ENCODE measurements around the gene NCR3LG1.

DNA sequence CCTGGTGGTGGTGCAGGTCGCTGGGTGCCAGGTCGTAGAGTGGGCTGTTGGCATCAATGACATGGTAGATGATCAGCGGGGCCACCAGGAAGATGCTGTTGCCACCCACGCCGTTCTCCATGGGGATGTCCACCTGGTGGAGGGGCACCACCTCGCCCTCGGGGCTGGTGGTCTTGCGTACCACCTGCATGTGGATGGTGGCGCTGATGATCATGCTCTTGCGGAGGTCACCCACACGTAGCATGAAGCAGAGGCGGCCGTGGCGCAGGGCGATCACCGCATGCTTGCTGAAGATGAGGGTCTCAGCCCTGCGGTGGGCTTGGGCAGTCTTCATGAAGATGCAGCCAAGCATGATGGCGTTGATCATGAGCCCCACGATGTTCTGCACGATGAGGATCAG, 35.7 kb downstream of the NCR3LG1 start:
- TF ChIP-seq RBBP5 (IDR thresholded peaks at IDR 0.05; ENCODE audit: borderline replicate concordance, low read depth, low read length): no peak
- TF ChIP-seq EP300 (IDR thresholded peaks at IDR 0.05; ENCODE audit: borderline replicate concordance in 1 of 2, low read depth in 2 of 2, low read length in 2 of 2): no peak
- TF ChIP-seq, protein P1, sequence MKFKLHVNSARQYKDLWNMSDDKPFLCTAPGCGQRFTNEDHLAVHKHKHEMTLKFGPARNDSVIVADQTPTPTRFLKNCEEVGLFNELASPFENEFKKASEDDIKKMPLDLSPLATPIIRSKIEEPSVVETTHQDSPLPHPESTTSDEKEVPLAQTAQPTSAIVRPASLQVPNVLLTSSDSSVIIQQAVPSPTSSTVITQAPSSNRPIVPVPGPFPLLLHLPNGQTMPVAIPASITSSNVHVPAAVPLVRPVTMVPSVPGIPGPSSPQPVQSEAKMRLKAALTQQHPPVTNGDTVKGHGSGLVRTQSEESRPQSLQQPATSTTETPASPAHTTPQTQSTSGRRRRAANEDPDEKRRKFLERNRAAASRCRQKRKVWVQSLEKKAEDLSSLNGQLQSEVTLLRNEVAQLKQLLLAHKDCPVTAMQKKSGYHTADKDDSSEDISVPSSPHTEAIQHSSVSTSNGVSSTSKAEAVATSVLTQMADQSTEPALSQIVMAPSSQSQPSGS (IDR thresholded peaks at IDR 0.05; ENCODE audit: low read length): no peak
- TF ChIP-seq GABPA (IDR thresholded peaks at IDR 0.05; ENCODE audit: borderline replicate concordance, insufficient read depth, low read length): no peak
- no peak for TF ChIP-seq CBX5 (IDR thresholded peaks at IDR 0.05; ENCODE audit: low read depth, low read length)
- no peak for TF ChIP-seq ZNF274 (IDR thresholded peaks at IDR 0.05; ENCODE audit: borderline replicate concordance, extremely low read depth, low read length)
- TF ChIP-seq HDAC2 (IDR thresholded peaks at IDR 0.05; ENCODE audit: borderline replicate concordance in 1 of 2, low read depth in 2 of 2, low read length in 2 of 2): no peak
- no peak for TF ChIP-seq RFX5 (IDR thresholded peaks at IDR 0.05; ENCODE audit: borderline replicate concordance, low read depth, low read length)
- TF ChIP-seq CHD1 (IDR thresholded peaks at IDR 0.05; ENCODE audit: low read depth, low read length): no peak
- TF ChIP-seq FOSL1 (IDR thresholded peaks at IDR 0.05; ENCODE audit: insufficient read depth, low read depth, low read length): no peak
- TF ChIP-seq, protein P2, sequence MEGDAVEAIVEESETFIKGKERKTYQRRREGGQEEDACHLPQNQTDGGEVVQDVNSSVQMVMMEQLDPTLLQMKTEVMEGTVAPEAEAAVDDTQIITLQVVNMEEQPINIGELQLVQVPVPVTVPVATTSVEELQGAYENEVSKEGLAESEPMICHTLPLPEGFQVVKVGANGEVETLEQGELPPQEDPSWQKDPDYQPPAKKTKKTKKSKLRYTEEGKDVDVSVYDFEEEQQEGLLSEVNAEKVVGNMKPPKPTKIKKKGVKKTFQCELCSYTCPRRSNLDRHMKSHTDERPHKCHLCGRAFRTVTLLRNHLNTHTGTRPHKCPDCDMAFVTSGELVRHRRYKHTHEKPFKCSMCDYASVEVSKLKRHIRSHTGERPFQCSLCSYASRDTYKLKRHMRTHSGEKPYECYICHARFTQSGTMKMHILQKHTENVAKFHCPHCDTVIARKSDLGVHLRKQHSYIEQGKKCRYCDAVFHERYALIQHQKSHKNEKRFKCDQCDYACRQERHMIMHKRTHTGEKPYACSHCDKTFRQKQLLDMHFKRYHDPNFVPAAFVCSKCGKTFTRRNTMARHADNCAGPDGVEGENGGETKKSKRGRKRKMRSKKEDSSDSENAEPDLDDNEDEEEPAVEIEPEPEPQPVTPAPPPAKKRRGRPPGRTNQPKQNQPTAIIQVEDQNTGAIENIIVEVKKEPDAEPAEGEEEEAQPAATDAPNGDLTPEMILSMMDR (IDR thresholded peaks at IDR 0.05; ENCODE audit: control extremely low read depth in 1 of 3, insufficient read depth in 1 of 3, low read depth in 1 of 3, low read length in 3 of 3): no peak

All from H1 (cell line).